ENCODE results near the gene LGALS4.
"Not testable (repeated sequence)": the region's sequence is repeated elsewhere in the genome, so short reads cannot be mapped to it uniquely, and the experiment has no call there.

LGALS4 gene

GRCh38 chr19:38812841-38813320 is at the start of gene LGALS4:
Gene LGALS4, minus strand, starts transcription at chr19:38812945. Its CDS starts 59 bp downstream, at chr19:38812886.
- DNase-seq, result no peak

GRCh38 chr19:38861368-38861767 is 48.6 kb upstream of the LGALS4 start:
- DNase-seq, result no peak

- DNase-seq, result not testable (repeated sequence)
Measured at GRCh38 chr19:38859631-38860204, 47.0 kb upstream of the LGALS4 start.

- DNase-seq, result no peak
Measured at GRCh38 chr19:38856813-38857212, 44.1 kb upstream of the LGALS4 start.

- DNase-seq, result not testable (repeated sequence)
Measured at GRCh38 chr19:38855751-38856150, 43.0 kb upstream of the LGALS4 start.

GRCh38 chr19:38854961-38855360 is 42.2 kb upstream of the LGALS4 start:
- not testable (repeated sequence) for DNase-seq

GRCh38 chr19:38853214-38853613 is 40.5 kb upstream of the LGALS4 start:
- no peak for DNase-seq

GRCh38 chr19:38852231-38853044 is 39.7 kb upstream of the LGALS4 start:
- no peak for DNase-seq

- peak; percentile 41 for DNase-seq
Measured at GRCh38 chr19:38851622-38852230, 39.0 kb upstream of the LGALS4 start.

GRCh38 chr19:38850976-38851621 is 38.4 kb upstream of the LGALS4 start:
- no peak for DNase-seq

GRCh38 chr19:38850436-38850975 is 37.8 kb upstream of the LGALS4 start:
- DNase-seq, result no peak

- peak; percentile 100 for DNase-seq
Measured at GRCh38 chr19:38849860-38850435, 37.2 kb upstream of the LGALS4 start, which contains the start of gene HNRNPL. Gene HNRNPL, minus strand, starts transcription at chr19:38849986. Its CDS starts 20 bp downstream, at chr19:38849966.

- DNase-seq, result peak; percentile 76
Measured at GRCh38 chr19:38849147-38849859, 36.6 kb upstream of the LGALS4 start.

GRCh38 chr19:38848299-38849146 is 35.8 kb upstream of the LGALS4 start:
- DNase-seq, result no peak

- DNase-seq, result no peak
Measured at GRCh38 chr19:38846097-38846496, 33.4 kb upstream of the LGALS4 start.

- DNase-seq, result no peak
Measured at GRCh38 chr19:38845374-38846024, 32.8 kb upstream of the LGALS4 start.

- DNase-seq, result no peak
Measured at GRCh38 chr19:38844093-38844686, 31.4 kb upstream of the LGALS4 start.

- no peak for DNase-seq
Measured at GRCh38 chr19:38843175-38843758, 30.5 kb upstream of the LGALS4 start.

- DNase-seq, result no peak
Measured at GRCh38 chr19:38842439-38843174, 29.9 kb upstream of the LGALS4 start.

Data from NCI-H187 treated with DMSO at 0.1 percent for 48 hours (cell line).